H1 (cell line): Measurements from ENCODE around the gene TIMELESS. TPM values are rescaled to one million over a fixed set of nuclear protein-coding genes. Genes with fewer than 3 reads are reported as not detected.

Source experiments
- RNF2 ChIP-seq: fragments of 200-900, 300-1000 bp; sonication (generic); IDR thresholded peaks from 2 replicates; pipeline ENCODE4 v1.7.1; 2016; ENCODE audit warnings: borderline replicate concordance, low read depth, mild to moderate bottlenecking, antibody characterized with exemption, low read length; ENCODE audit not compliant: poor library complexity, severe bottlenecking; ENCODE audit errors: missing control alignments
- polyA plus RNA-seq, 7 experiments: library from polyadenylated mRNA; depleted of rRNA in 3 of 7; stranded (reverse) in 5 of 7; unstranded in 2 of 7; fragments of >200 nt in 5 of 7; fragments of 200-250 nt in 2 of 7; gene quantifications; 1 replicate in 5 of 7; 2 replicates in 1 of 7; 4 replicates in 1 of 7; pipeline versions ENCODE4 v1.2.1 to v1.2.3, GENCODE V29; 2011 to 2013; ENCODE audit warnings: missing spikeins in 2 of 7, mixed read lengths in 2 of 7
- total RNA-seq: library from RNA; stranded (reverse); fragmentation: NEBNext Ultra II Directional; extraction: Animal tissue kit (Norgen Biotek cat#: 25700); gene quantifications from 2 replicates; pipeline ENCODE4 v1.2.1, GENCODE V29; 2021

TIMELESS gene
- total and polyA plus RNA-seq, 2 of the 8 experiments (the other 6 are each of a cell fraction or from before 2014, with no cell fraction given): 17.1 to 86.7 TPM

DNA sequence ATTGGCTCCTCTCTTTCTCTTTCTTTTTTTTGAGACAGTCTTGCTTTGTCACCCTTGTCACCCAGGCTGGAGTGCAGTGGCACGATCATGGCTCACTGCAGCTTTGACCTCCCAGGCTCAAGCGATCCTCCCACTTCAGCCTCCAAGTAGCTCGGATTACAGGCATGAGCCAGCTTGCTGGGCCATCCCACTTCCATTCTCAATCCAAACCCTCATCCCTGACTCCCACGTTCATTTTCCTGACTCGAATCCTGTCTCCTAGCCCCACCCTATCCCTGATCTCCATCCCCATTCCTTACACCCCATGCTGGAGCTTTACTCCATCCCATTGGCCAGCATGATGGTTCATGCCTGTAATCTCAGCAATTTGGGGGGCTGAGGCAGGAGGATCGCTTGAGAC lies 26.9 kb upstream of the TIMELESS start (continued):
- TF ChIP-seq RNF2: no peak
